HepG2 (cell line): Measurements from ENCODE around the gene GPR68.

Experiments used
- ASH2L ChIP-seq: fragments of 300-600, 200-600 bp; sonication (generic); IDR thresholded peaks from 2 replicates; pipeline ENCODE4 v1.7.0; 2017; ENCODE audit warnings: low read depth, mild to moderate bottlenecking, moderate library complexity, mixed read lengths, low read length; ENCODE audit not compliant: insufficient read length
- BRD4 ChIP-seq: sonication (generic); formaldehyde crosslinking; IDR thresholded peaks from 2 replicates; pipeline ENCODE4 v1.4.0; 2020; ENCODE audit warnings: missing genetic modification reagents
- NR2F6 ChIP-seq, 2 experiments: IDR thresholded peaks; 2 replicates each; pipeline ENCODE4 v1.6.1; 2016; ENCODE audit warnings: antibody characterized with exemption in 1 of 2, mild to moderate bottlenecking in 1 of 2
- SIN3A ChIP-seq: IDR thresholded peaks from 2 replicates; pipeline ENCODE4 v1.6.1; 2011; ENCODE audit warnings: low read depth, mild to moderate bottlenecking, control low read depth, low read length, borderline replicate concordance
- SSRP1 ChIP-seq: IDR thresholded peaks from 2 replicates; pipeline ENCODE4 v1.6.1; 2016; ENCODE audit warnings: control low read depth
- TF ChIP-seq, protein P1 (sequence below): sonication (generic); formaldehyde crosslinking; IDR thresholded peaks from 2 replicates; pipeline ENCODE4 v1.5.0; 2020; ENCODE audit warnings: mild to moderate bottlenecking, missing genetic modification reagents, moderate library complexity

DNA sequence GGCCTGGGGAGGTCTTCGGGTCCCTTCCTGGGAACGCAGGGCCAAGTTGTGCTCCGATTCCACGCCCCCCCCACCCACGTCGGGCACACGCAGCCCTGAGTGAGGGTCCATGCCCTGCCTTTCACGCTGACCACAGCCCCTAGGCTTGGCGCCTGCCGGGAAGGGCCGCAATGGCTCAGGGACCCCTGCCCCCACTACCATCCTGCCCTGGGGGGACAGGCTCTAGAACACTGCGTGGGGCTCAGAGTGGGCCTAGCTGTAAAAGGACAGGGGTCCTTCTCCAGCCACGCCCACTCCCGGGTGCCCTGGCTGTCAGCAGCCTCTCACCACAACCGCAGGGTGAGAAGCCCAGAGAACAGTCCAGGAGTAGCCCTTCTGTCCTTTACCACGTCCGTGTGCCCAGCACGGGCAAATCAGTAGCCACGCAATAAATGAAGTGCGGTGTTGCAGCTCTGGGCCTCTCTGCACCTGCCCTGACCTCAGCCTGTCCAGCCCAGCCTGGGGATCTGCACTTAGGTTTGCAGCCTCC lies 9.4 kb upstream of the GPR68 start:
- TF ChIP-seq NR2F6 (IDR thresholded peaks at IDR 0.05) (no peak), NR2F6 (CRISPR knock-in tag; IDR thresholded peaks at IDR 0.05) (no peak), ASH2L (no peak), SIN3A (no peak), BRD4 (CRISPR knock-in tag) (no peak), SSRP1 (no peak)
- TF ChIP-seq, protein P1, sequence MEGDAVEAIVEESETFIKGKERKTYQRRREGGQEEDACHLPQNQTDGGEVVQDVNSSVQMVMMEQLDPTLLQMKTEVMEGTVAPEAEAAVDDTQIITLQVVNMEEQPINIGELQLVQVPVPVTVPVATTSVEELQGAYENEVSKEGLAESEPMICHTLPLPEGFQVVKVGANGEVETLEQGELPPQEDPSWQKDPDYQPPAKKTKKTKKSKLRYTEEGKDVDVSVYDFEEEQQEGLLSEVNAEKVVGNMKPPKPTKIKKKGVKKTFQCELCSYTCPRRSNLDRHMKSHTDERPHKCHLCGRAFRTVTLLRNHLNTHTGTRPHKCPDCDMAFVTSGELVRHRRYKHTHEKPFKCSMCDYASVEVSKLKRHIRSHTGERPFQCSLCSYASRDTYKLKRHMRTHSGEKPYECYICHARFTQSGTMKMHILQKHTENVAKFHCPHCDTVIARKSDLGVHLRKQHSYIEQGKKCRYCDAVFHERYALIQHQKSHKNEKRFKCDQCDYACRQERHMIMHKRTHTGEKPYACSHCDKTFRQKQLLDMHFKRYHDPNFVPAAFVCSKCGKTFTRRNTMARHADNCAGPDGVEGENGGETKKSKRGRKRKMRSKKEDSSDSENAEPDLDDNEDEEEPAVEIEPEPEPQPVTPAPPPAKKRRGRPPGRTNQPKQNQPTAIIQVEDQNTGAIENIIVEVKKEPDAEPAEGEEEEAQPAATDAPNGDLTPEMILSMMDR (CRISPR knock-in tag) = no peak
